ENCODE data around the gene KIAA1958.

KIAA1958 gene

GRCh38 chr9:112569186-112569585 is 82.6 kb downstream of the KIAA1958 start:
- H3K4me3 ChIP-seq (replicated peaks; ENCODE audit: low read depth, low read length), result no peak overlapping the region
- DNase-seq (ENCODE audit: extremely low read depth, low read depth), result peak; percentile 69
- TF ChIP-seq CTCF (IDR thresholded peaks at IDR 0.05; ENCODE audit: low read depth, low read length, missing control alignments), result no peak

- no peak overlapping the region for H3K4me3 ChIP-seq (replicated peaks; ENCODE audit: low read depth, low read length)
- TF ChIP-seq CTCF (IDR thresholded peaks at IDR 0.05; ENCODE audit: low read depth, low read length, missing control alignments), result no peak
- no peak for DNase-seq (ENCODE audit: extremely low read depth, low read depth)
Observed at GRCh38 chr9:112570671-112571167, 84.1 kb downstream of the KIAA1958 start.

- DNase-seq (ENCODE audit: extremely low read depth, low read depth), result no peak
- TF ChIP-seq CTCF (IDR thresholded peaks at IDR 0.05; ENCODE audit: low read depth, low read length, missing control alignments), result no peak
- H3K4me3 ChIP-seq (replicated peaks; ENCODE audit: low read depth, low read length), result no peak overlapping the region
Observed at GRCh38 chr9:112571624-112572355, 85.2 kb downstream of the KIAA1958 start.

DNA sequence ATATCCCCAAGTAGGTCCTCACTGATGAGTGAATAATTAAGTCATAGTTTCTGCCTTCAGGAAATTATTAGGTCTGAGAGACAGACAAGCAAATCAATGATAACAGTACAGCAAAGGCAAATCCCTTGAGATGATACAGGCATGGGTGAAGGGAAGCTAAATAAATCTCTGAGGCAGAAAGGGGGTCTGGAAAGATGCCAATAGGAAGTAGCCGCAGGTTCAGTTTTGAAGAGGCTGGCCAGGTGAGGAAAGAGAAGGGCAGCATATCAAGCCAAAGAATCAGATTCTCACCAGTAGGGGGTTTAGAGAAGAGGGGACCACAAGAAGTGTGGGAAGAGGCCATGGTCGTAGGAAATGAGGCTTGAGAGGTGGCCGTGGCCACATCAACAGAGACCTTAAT is 85.8 kb downstream of the KIAA1958 start:
- TF ChIP-seq CTCF (IDR thresholded peaks at IDR 0.05; ENCODE audit: low read depth, low read length, missing control alignments), result no peak
- no peak for DNase-seq (ENCODE audit: extremely low read depth, low read depth)
- no peak overlapping the region for H3K4me3 ChIP-seq (replicated peaks; ENCODE audit: low read depth, low read length)

- TF ChIP-seq CTCF (IDR thresholded peaks at IDR 0.05; ENCODE audit: low read depth, low read length, missing control alignments), result no peak
- H3K4me3 ChIP-seq (replicated peaks; ENCODE audit: low read depth, low read length), result no peak overlapping the region
- no peak for DNase-seq (ENCODE audit: extremely low read depth, low read depth)
Observed at GRCh38 chr9:112574008-112574407, 87.4 kb downstream of the KIAA1958 start.

DNA sequence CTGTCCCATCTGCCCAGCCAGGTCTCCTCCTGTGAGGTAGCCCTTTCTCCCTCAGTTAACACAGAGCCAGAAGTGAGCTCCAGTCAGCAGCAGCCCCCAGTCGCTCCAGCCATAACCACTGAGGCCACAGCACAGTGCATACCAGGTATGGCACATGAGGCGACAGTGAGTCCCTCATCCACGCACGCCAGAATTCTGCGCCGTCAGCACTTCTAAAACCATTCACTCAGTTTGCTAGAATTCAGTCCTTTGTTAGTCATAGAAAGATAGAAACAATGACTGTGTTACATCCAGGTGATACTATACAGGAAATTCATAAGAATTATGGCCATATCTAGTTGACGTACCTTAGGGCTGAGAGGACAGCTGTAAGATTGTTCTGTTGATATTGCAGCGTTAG is 88.5 kb downstream of the KIAA1958 start:
- no peak overlapping the region for H3K4me3 ChIP-seq (replicated peaks; ENCODE audit: low read depth, low read length)
- TF ChIP-seq CTCF (IDR thresholded peaks at IDR 0.05; ENCODE audit: low read depth, low read length, missing control alignments), result no peak
- no peak for DNase-seq (ENCODE audit: extremely low read depth, low read depth)
